Skeletal muscle satellite cell (primary cell): ENCODE data around the gene GASK1A.

Experiments used
- H3K27me3 ChIP-seq: 2 replicates; pipeline ENCODE4 v1.7.0; 2013; ENCODE audit warnings: low read length; ENCODE audit not compliant: control insufficient read depth, insufficient read depth
- H3K36me3 ChIP-seq: 2 replicates; pipeline ENCODE4 v1.7.0; 2013; ENCODE audit warnings: mild to moderate bottlenecking, control low read depth, low read length; ENCODE audit not compliant: insufficient read depth
- H3K4me1 ChIP-seq: 2 replicates; pipeline ENCODE4 v1.7.0; 2013; ENCODE audit warnings: low read length; ENCODE audit not compliant: control insufficient read depth, insufficient read depth
- H3K4me2 ChIP-seq: 2 replicates; pipeline ENCODE4 v1.7.0; 2013; ENCODE audit warnings: mild to moderate bottlenecking, low read length
- H3K4me3 ChIP-seq: 2 replicates; pipeline ENCODE4 v1.7.0; 2013; ENCODE audit warnings: low read length
- H3K9ac ChIP-seq: 2 replicates; pipeline ENCODE4 v1.7.0; 2013; ENCODE audit warnings: mild to moderate bottlenecking, low read depth, low read length, moderate library complexity
- H3K9me3 ChIP-seq: replicated peaks from 2 replicates; pipeline ENCODE4 v1.7.0; 2013; ENCODE audit warnings: mild to moderate bottlenecking, control low read depth, low read length

The GASK1A gene

DNA sequence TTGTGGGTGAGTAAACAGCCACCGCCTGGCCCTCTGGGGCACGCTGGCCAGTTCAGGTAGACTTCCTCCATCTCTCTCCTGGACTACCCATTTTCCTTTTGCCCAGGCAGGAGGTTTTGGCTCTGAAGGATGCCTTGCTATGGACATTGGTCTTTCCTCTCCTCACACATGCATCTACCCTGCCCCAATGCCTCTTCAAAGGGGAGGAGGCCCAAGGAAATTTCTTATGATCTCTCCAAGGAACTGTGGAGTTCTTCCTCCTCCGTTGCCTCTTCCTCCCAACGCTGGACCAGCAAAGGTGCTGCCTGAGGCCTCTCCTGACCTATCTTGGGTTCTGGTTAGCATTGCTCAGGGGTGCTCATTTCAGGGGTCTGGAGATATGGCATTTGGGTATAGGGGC is 93.2 kb downstream of the GASK1A start:
- Histone ChIP-seq H3K36me3 (no peaks in the 10 kb centered on the region), H3K27me3 (no peaks in the 10 kb centered on the region), H3K4me1 (no peaks in the 10 kb centered on the region), H3K9me3 (no peaks in the 10 kb centered on the region), H3K4me2 (no peak overlapping the region), H3K9ac (no peak overlapping the region), H3K4me3 (no peak overlapping the region)

DNA sequence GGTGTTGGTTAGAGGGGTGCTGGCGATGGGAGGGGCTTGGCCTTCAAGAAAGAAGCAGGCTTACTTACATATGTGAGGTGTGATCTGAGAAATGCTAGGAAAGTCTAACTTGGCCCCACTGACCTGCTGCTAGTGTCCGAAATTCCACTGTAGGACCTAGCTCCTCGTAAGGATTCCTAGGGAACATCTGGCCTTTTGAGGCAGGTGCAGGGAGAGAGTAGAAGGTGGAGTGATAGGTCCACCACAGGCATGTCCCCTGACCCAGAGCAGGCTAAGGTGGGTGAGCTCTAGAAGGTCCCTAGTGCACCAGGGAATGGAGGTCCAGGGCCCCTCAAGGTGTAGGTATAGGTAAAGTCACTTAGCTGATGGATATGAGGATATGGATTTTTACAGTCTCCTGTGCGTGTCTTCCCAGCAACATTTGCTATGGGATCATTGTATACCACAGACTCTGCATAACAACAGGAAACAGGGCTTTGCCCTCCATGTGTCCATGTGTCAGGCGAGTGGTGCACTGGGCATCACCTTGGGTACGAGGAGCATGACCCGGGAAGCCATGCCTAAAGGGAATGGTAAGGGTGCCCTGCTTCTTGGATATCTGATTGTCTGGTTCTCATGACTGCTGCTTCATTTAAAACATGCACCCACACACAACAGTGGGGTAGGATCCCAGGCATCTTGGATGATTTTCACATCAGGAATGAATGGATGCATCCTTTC is 94.2 kb downstream of the GASK1A start:
- H3K9me3 ChIP-seq: no peaks in the 10 kb centered on the region
- no peaks in the 10 kb centered on the region for H3K27me3 ChIP-seq
- no peak overlapping the region for H3K4me2 ChIP-seq
- H3K9ac ChIP-seq: no peak overlapping the region
- no peaks in the 10 kb centered on the region for H3K36me3 ChIP-seq
- no peak overlapping the region for H3K4me3 ChIP-seq
- H3K4me1 ChIP-seq: no peaks in the 10 kb centered on the region

DNA sequence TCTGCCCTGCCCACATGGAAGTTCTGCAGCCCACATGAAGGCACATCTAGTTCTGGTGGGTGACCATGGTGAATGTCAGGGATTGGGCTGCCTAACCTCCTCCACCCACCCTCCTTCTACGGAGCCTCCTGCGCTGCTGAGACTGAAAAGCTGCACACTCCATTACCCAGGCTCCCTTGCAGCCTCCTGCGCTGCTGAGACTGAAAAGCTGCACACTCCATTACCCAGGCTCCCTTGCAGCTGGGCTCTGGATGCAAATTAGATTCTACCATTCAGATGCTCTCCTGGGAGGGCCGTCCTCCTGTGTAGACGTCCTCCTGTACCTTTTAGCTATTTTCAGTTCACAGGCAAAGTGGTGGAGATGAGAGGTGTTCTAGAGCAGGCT is 94.7 kb downstream of the GASK1A start:
- no peak overlapping the region for H3K9ac ChIP-seq
- no peaks in the 10 kb centered on the region for H3K4me1 ChIP-seq
- no peaks in the 10 kb centered on the region for H3K9me3 ChIP-seq
- no peaks in the 10 kb centered on the region for H3K27me3 ChIP-seq
- H3K4me3 ChIP-seq: no peak overlapping the region
- H3K4me2 ChIP-seq: no peak overlapping the region
- H3K36me3 ChIP-seq: no peaks in the 10 kb centered on the region

DNA sequence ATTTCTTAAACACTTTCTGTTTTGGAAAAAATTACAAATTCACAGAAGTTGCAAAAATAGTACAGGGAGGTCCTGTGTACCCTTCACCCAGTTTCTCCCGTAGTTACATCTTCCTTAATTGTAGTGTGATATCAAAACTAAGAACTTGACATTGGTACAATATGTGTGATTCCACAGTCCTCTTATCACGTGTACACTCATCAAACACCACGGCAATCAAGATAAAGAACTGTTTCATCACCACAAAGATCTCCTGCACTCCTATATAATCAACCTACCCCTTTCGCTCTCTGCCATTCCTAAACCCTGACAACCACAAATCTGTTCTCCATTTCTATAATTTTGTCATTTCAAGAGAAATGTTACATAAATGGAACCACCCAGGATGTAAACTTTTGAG is 95.4 kb downstream of the GASK1A start:
- Histone ChIP-seq H3K4me3 (no peak overlapping the region), H3K4me2 (no peak overlapping the region), H3K9ac (no peak overlapping the region), H3K27me3 (no peaks in the 10 kb centered on the region), H3K9me3 (no peaks in the 10 kb centered on the region), H3K4me1 (no peaks in the 10 kb centered on the region), H3K36me3 (peaks cover 1% of the 10 kb centered on the region)

DNA sequence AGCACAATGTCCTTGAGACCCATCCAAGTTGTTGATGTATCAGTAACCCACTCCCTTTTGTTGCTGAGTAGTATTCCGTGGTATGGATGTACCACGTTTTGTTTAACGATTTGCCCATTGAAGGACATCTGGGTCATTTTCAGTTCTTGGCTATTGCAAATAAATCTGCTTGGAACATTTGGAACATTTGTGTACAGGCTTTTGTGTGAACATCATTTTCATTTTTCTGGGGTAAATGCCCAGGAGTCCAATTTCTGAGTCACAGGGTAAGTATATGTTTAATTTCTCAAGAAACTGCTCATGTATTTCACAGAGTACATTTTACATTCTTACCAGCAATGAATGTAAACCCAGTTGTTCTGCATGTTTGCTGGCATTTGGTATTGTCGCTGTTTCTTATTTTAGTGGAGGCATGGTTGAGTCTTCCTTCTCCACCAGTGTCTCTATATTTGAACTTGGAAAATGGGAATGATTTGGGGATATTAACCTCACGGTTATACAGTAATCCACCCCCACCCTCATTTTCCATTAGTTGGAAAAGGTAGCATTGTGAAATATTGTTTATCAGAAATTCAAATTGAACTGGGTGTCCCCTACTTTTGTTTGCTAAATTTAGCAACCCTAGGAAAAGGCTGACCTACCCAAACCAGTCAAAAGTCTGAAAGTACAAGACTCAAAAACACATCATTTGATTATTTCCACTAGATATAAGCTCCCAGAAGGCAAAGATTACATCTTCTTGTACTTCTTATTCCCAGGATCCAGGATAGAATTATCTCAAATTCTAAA is 96.0 kb downstream of the GASK1A start:
- Histone ChIP-seq H3K36me3 (peaks cover 7% of the 10 kb centered on the region), H3K4me3 (no peak overlapping the region), H3K27me3 (no peaks in the 10 kb centered on the region), H3K9ac (no peak overlapping the region), H3K4me1 (no peaks in the 10 kb centered on the region), H3K4me2 (no peak overlapping the region), H3K9me3 (no peaks in the 10 kb centered on the region)

DNA sequence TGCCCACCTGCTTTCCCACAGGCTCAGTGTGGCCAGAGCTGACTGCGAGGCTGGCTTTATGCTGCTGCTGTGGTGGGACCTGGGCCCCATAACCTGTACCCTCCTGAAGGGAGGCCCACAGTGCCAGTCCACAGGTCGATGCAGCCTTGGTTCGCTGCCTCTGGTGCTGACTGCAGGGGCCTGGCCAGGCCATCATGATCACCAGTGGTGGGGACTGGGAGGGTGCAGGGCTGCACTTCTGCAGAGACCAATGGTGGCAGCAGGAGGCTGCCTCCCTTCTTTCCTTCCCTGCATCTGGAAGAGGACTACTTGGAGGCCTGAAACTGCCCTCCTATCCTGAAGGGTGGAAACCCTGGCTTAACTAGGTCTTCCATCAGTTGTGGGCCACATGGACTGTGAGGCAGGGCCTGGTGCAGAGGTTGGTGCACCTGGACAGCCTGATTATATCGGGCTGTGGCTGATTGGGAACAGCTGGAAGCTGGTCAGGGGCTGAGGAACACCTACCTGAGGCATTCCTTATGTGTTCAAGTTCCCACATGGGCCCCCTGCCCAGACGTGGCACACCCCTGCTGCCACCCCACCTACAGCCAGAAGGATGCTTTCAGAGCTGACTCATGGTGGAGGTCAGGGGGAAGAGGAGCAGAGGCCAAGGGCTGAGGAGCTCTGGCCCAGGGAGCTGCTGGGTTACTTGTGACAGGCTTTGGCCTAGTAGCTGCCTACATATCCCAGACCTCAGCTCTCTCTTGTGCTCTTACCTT is 97.0 kb downstream of the GASK1A start:
- Histone ChIP-seq H3K36me3 (peaks cover 15% of the 10 kb centered on the region), H3K9me3 (no peaks in the 10 kb centered on the region), H3K9ac (no peak overlapping the region), H3K4me2 (no peak overlapping the region), H3K27me3 (no peaks in the 10 kb centered on the region), H3K4me1 (no peaks in the 10 kb centered on the region), H3K4me3 (no peak overlapping the region)

DNA sequence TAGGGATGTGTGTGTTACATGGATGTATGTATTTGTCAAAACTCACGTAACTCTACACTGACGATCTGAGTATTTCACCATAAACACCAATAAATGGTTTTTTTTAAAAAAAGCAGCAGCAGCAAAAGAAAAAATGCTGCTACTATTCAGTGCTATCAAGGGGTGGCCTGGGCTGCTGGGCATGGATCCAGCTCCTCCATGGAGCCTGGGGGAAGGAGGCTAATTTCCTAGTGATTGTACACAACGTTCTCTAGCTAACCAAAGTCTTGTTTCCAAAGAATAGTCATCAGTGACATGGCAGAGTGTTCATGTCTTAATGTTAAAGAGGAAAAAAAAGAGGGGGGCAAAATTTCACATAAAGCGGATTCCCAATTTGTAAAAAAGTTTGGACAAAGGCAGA is 97.7 kb downstream of the GASK1A start:
- no peaks in the 10 kb centered on the region for H3K4me1 ChIP-seq
- H3K27me3 ChIP-seq: no peaks in the 10 kb centered on the region
- H3K36me3 ChIP-seq: peaks cover 15% of the 10 kb centered on the region

DNA sequence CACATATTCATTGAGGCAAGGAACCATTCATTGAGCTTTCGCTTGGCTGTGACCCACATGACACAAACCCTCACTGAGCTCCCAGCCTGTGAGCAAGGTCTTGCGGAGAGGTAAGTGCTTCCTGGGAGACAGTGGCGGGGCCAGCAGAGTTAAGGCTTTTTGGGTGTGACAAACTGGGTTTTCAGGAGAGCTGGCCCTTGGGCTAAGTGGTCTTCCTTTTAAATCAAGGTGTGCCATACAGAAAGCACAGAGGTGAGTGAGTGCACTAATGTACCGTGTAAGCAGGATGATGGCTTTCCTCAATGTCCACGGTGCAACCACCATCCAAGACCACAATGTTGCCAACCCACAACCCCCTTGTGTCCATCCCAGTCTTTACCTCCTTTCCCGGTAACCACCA is 98.2 kb downstream of the GASK1A start:
- Histone ChIP-seq H3K9me3 (no peaks in the 10 kb centered on the region), H3K4me1 (no peaks in the 10 kb centered on the region), H3K9ac (no peak overlapping the region), H3K36me3 (peaks cover 15% of the 10 kb centered on the region), H3K4me2 (no peak overlapping the region), H3K4me3 (no peak overlapping the region), H3K27me3 (no peaks in the 10 kb centered on the region)

More for the DNA sequence above, 97.7 kb downstream of the GASK1A start:
- no peak overlapping the region for H3K4me2 ChIP-seq
- H3K9me3 ChIP-seq: no peaks in the 10 kb centered on the region
- H3K9ac ChIP-seq: no peak overlapping the region
- H3K4me3 ChIP-seq: no peak overlapping the region

DNA sequence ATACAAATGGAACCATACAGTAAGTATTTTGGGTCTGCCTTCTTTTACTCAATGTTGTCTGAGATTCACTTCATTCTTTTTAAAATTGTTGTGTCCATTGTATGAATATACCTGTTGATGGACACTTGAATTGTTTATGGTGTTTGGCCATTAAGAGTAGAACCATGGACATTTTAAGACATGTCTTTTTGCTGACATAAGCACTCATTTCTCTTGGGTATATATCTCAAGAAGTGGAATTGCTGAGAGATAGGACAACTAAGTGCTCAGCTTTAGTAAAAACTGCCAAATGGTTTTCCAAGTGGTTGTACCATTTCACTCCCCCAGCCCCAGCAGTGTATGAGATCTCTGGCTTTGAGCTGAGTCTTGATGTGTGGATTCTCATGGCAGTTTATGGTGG is 98.6 kb downstream of the GASK1A start:
- H3K36me3 ChIP-seq: peaks cover 15% of the 10 kb centered on the region
- H3K9ac ChIP-seq: no peak overlapping the region

DNA sequence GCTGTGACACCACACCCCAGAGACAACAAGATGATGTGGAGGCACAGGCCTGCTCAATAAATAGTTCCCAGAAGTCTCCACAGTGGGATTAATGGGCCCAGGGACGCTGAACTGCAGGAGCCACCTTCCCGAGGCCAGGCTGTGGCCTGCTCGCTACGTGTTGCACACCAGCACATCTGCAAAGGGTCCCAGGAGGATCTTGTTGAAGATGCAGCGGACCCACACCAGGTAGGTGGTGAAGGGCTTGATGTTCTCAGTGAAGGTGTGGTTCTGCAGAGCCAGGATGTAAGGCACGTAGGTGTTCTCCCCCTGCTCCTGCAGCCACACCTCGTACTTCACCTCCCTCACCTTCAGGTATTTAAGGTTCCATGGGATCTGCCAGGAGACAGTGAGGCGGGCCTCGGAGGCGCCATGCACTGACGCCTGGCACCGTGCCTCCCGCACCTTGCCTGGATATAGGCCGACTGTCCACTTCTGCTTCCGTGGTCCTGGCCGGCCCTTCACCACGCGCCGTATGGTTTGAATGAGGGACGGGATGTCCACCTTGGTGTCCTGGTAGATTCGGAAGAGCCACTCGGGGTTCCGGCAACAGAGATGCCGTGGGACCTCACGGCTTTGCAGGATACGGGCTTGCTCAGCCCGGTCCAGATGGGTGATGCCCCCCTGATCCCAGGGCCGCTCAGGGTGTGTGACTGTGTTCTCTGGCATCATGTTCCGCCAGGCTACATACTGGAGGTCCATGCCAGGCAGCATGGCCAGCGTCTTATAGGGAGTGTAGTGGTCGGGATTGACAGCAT is 100.6 kb downstream of the GASK1A start:
- H3K9ac ChIP-seq: no peak overlapping the region
- peaks cover 15% of the 10 kb centered on the region for H3K36me3 ChIP-seq
- no peak overlapping the region for H3K4me3 ChIP-seq
- H3K27me3 ChIP-seq: no peaks in the 10 kb centered on the region
- H3K9me3 ChIP-seq: no peaks in the 10 kb centered on the region
- H3K4me2 ChIP-seq: no peak overlapping the region
- no peaks in the 10 kb centered on the region for H3K4me1 ChIP-seq

More for the DNA sequence above, 98.6 kb downstream of the GASK1A start:
- Histone ChIP-seq H3K9me3 (no peaks in the 10 kb centered on the region), H3K4me1 (no peaks in the 10 kb centered on the region), H3K4me2 (no peak overlapping the region), H3K27me3 (no peaks in the 10 kb centered on the region), H3K4me3 (no peak overlapping the region)
